HG03432 (cell line): ENCODE measurements around the gene VSIR.

Source experiments
- ATAC-seq: cut with Tn5 transposase; IDR thresholded peaks from one replicate; pipeline ENCODE4 v1.9.1; 2021; ENCODE audit warnings: mild to moderate bottlenecking, moderate library complexity; ENCODE audit not compliant: unreplicated experiment

The VSIR gene

DNA sequence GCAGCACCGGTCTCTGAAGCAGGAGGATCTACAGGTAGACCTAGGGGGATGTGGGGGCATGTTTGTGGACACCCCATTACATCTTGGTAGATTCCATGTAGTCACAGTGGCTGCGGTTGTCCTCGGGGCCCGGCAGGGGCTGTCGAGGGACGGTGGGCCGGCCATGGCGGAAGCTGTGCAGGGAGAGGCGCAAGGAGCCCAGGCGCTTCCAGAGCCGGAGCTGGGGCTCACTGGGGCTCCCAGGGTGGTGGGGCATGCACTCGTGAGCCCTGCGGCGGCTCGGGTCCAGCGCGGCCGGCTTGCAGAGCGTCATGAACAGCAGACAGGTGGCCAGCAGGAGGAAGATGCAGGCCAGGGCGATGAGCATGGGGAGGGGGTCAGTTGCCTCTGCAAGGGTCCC, 57.5 kb downstream of the VSIR start:
- no peak for ATAC-seq

DNA sequence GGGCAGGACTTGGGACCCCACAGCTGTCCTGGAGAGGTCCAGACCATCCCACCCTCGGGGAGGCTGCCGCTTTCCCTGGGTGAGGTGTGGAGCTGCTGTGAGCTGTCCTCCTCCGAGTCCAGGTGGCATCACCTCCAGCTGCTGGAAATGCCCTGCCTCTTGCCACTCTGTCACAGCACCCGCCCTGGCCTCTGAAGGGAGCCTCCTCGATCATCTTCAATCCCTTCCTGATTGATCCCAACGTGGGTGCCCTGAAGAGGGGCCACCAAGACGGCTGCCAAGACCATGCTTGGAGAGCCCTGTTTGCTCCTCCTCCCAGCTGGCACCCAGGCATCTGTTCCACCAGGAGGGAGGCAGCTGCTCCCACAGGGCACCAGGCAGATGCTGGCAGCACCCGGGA, 58.3 kb downstream of the VSIR start:
- ATAC-seq: no peak

DNA sequence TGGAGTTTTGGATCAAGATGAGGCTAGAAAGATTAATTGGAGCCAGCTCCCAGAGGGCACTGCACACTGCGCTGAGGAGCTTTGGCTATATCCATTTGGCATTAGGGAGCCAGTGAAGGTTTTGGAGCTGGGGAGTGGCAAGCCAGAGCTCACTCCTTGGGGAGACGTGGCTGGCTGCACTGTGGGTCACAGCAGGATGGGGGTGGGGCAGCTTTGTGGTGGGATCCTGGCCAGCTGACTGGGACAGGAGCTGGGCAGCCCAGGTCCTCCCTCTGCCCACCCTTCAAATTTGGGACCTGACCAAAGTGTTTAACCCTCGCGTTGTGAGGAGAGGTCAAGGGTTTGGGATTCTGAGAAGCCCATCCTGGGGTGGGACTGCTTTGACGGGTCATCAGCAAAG, 58.7 kb downstream of the VSIR start:
- no peak for ATAC-seq

DNA sequence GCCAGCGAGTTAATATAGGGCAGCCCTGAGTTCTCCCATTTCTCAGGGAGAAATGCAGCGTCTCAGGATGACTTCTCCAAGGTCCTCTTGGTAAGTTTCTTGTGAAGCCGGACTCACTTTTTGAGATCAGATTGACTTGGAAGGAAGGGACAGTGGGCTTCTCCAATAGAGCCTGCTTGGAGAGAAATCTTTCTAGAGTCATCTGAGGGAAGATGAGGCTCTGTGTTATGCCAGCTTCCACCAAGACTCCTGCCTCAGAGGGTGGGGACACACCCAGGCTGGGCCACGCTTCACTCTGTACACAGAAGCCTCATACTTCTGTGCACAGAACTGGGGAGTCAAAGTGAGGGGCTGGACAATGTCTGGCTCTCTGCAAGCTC, 59.3 kb downstream of the VSIR start:
- no peak for ATAC-seq

DNA sequence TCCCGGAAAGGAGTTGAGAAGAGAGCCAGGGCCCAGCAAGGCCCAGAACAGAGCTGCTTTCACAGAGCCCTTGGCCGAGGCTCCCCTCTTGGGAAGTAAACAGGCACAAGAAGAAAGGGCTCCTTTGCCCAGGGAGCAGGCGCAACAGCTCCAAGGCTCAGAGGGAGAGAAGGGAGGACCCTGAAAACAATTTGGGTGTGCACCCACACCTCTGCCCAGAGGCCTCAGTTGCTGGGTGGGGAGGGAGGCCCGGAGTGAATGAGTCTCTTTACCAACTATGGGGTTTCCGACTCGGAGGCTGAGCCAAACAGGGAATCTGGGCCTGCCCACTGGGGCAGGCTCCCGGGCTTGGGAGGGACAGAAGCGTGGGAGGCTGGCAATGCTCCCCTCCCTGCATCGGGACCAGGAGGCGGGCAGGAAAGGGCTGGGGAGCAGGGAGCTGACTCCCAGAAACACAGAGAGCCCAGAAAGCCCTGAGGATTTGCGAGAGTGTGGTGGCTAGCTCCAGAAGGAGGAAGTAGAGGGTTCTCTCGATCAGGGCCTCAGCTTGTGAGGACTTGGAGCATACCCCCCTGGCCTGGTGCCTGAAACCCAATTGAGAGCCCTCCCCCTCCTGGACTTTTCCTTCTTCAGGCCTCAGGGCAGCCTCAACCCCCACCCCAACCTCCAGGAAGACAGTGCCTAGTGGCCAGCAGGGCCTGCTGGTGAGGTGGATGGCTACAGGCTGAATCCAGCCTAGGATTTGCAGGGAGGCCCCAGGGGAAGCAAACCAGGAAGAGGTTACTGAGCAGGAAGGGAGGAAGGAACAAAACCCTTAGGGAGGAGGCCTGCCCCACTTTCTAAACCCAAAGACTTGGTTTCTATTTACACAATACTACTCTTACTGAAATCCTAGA, 59.9 kb downstream of the VSIR start:
- no peak for ATAC-seq

DNA sequence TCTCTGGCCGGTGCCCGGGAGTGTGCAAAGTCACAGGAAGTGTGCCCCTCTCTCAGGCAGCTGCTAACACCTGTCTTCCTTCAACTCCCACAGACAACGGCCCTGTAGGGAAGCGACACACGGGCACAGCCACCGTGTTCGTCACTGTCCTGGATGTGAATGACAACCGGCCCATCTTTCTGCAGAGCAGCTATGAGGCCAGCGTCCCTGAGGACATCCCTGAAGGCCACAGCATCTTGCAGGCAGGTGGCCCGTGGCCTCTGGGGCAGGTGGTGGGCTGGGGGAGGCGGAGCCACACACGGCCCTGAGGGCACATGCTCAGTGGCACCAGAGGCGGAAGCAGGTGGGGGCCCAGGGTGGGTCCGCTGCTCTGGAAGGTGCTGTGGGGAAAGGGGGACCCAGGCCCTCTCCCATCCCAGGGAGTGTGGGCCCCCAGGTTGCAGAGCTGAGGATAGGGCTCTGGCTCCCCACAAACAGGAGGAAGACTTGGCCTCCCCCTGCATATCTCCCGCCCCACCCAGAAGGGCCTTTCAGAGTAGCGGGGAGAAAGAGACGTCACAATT, 60.7 kb downstream of the VSIR start:
- no peak for ATAC-seq

DNA sequence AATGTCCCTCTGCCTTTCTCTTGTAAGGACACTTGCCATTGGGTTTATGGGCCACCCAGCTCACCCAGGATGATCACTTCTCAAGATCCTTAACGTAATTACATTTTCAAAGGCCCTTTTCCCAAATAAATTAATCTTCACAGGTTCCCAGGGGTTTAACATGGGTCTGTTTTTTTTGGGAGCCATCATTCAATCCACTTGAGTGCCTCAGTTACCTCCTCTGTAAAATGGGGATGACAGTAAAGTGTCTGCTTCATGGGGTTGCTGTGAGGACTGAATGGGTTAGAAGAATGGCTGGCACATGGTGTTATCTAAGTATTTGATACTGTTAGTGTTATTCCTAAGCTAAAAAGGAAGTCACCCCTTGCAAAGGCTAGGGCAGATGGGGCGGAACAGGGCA, 61.1 kb downstream of the VSIR start:
- no peak for ATAC-seq

DNA sequence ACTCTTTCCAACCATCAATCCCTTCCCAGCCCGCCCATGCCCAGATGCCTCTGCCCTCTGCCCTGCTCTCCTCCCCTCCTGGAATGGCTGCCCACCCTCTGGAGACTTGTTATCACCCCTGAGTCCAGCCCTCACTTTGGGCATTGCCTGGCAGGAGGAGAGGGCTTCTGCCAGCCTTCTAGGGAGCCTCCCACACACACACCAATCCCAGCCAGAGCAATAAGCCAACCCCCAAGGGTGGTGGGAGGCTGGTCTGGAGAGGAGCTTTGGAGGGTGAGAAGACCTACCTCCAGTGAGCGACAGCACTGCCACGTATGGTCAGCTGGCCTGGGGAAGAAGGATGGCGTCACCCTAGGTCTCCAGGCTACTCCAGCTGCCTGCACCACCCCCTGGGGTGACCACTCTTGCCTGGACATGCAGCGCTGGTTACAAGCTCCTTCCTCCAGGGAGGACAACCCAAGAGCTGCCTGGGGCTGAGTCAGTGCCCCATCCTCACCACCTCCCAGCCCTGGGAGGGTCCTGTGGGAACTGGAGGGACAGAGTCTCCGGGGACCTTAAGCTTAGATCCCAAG, 62.2 kb downstream of the VSIR start:
- ATAC-seq: no peak

DNA sequence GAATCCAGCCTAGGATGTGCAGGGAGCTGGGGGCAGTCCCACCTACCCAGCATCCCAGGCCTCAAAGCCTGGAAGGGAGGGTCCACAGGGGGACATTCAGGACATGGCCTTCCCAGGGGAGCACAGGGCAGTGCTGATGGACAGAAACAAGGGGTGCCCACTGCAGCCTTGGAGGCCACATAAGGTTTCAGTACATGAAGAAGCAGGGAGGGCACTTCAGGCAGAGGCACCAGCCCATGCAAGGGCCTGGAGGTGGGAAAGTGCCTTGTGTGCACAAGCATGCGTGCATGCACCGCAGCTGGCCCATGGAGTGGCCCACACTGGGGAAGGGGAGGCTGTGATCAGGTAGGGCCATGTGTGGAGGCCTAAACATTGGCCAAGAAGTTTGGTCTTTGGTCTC, 62.8 kb downstream of the VSIR start:
- no peak for ATAC-seq

DNA sequence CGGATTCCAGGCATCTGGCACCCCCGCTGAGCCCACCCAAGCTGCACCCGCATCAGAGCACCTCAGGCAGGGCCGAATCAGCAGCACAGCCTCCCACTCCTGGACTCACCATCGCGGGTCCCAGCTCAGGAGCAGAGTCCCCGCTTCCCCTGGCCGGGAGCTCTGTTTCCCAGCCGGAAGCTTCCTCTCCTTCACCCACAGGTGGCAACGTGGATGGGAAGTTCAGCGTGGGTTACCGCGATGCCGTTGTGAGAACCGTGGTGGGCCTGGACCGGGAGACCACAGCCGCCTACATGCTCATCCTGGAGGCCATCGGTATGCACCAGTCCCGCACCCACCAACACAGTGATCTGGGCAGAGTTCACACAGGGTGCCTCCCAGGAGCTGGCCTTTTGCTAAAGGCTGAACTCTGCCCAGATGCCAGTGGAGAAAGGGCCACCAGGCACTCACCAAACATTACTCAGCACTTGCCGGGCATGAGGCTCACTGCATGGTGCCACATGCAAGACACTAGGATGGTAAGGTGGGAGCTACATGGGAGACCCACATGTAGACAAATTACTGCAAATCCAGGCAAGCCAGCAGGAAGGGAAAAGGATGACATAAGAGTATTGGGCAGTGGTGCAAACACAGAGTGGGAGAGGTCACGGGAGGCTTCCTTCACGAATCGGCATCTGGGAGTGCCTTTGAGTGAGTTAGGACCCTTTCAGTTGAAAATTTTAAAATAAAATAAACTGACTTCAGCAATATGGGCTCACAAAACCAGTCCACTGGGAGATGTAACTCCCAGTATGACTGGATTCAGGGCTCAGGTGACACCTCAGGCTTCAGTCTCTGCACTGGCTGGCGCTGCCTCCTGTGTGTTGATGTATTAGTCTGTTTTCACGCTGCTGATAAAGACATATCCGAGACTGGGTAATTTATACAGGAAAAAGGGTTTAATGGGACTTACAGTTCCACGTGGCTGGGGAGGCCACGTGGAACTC, 64.1 kb downstream of the VSIR start:
- ATAC-seq: no peak

DNA sequence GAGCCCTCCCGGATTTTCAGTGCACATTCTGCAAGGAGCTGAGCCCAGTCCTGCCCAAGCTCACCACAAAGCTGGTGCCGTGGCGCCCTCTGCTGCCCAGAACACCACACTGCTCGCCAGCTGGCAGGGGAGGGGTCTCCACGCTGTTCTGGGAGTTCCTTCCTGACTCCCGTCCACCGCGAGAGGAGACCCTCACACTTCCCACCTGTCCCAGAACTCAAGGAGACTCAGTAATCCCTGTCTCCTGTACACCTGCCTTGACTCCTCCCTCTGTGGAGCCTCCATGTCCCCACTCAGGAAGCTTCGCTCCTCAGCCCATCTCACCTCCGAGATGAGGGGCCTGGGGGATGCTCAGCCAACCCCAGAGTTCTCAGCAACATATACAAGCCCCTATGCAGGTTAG, 65.0 kb downstream of the VSIR start:
- no peak for ATAC-seq

DNA sequence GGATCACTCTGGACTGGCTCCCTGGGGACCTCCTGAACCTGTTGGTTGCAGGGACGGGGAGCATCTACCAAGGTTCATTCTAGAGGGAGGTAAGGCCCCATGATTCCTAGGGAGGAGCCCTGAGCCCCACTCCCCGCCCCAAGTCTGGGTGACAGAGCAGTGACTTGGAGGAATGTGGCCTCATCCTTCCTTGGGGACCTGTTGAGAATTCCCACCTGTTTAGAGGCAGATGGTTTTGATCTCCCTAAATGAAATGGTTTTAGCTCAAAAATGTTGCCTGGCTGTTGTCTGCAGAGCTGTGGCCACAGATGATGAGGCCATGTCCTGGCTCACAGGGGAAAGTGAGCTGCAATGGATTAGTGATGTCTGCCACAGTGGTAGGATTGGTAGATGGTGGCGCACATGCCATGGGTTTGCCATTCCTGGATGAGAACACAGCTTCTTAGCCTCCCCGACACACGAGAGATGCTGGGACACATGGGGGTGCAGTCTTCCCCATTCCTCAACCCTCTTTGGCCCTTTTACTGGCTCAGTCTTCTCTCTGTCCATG, 66.0 kb downstream of the VSIR start:
- no peak for ATAC-seq

DNA sequence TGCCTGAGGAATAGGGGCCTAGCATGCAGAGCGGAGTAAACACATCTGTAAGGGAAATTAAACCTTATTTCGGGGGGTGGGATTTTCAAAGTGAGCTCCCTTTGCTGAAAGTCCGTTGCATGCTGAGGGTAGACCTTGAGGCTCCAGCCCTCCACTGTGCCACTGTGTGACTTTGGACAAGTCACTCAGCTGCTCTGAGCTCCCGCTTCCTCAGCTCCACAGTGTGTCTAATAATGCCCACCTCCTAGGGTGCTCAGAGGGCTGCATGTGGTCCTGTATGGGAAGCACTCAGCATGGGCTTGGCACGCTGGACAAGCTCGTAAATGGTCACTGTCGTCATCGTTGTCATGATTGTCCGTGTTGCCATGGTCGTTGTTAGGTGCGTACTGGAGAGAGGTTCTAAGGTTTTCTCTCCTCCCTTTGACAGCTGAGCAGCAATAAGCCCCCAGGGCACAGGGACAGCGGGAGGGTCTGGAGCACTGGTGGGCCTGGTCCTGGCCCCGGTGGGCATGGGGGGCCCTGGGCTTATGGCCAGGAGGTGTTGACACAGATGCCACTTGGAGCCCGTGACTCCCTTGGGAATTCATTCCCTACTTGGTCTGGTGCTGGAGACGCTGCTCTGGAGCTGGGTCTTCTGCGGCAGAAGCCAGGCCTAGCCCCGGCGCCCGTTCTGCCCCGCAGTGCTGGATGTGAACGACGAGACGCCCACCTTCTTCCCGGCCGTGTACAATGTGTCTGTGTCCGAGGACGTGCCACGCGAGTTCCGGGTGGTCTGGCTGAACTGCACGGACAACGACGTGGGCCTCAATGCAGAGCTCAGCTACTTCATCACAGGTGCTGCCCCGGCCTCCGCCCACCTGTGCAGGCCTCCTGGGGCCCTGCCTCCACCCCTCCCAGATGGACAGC, 66.9 kb downstream of the VSIR start:
- ATAC-seq: no peak

DNA sequence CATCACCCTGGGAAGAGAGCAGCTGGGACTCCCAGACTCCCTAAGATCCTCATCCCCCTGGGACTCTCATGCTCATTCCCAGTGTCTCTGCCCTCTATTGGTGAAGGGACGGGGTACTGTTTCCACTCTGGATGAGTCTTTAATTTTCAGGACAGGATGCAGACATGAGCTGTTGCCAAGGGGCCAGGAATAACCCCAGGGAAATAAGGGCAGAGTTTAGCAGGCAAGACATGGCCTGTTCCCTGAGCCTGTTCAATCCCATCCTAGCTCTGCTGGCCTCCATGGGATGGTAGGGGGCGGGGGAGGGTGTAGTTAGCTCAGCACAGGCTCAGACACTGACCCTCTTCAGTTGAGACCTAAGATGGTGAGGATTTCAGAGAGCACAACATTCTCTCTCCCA, 67.7 kb downstream of the VSIR start:
- no peak for ATAC-seq

DNA sequence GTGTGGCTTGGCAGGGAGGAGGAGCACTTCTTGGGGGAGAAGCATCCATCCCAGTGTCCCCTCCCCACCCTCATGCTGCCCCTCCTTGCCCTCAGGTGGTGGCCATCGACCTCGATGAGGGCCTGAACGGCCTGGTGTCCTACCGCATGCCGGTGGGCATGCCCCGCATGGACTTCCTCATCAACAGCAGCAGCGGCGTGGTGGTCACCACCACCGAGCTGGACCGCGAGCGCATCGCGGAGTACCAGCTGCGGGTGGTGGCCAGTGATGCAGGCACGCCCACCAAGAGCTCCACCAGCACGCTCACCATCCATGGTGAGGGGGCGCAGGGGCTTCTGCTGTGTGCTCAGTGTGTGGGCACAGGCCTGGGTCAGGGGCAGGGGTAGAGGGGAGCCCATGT, 68.5 kb downstream of the VSIR start:
- ATAC-seq: no peak

DNA sequence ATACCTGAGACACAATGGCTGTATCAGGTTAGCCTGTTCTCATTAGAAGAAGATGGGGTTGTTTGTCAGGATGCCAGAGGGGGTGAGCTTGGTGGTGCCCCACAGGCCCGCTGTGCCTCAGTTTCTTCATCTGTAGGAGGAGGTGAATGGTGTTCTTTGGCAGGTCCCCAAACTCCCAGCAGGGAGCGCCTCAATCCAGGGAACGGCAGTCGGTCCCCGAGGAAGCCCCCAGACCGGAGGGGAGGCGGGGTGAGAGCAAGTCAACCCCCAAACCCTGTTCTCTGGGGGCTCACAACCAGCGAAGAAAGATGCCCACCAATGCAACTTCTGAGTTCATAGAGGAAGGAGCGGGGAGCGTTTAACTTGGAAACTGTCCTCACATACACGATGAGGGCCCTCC, 69.7 kb downstream of the VSIR start:
- ATAC-seq: no peak

DNA sequence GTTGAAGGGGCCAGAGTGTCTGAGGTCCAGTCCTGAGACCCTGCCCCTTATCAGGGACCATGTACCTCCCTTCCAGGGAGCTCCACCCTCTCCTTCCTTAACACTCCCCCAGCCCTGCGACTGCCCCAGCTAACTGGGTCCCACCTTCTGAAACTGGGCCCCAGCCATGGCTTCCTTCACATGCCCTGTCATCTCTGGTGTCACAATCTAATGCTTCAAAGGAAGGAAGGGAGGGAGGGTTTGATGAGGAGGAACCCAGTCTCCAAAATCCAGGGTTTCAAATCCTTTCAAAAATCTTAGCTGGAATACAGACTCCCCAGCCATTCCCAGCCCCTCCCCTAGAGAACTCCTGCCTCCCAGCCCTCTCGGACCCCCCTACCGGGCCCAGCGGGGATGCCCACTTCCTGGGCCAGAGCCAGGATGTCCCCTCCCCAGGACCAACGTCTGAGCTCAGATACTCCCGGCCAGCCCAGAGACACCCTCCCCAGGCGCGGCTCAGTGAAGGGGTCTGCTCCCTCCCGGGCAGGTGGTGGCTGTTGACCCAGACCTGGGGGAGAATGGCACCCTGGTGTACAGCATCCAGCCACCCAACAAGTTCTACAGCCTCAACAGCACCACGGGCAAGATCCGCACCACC, 71.7 kb downstream of the VSIR start:
- no peak for ATAC-seq

DNA sequence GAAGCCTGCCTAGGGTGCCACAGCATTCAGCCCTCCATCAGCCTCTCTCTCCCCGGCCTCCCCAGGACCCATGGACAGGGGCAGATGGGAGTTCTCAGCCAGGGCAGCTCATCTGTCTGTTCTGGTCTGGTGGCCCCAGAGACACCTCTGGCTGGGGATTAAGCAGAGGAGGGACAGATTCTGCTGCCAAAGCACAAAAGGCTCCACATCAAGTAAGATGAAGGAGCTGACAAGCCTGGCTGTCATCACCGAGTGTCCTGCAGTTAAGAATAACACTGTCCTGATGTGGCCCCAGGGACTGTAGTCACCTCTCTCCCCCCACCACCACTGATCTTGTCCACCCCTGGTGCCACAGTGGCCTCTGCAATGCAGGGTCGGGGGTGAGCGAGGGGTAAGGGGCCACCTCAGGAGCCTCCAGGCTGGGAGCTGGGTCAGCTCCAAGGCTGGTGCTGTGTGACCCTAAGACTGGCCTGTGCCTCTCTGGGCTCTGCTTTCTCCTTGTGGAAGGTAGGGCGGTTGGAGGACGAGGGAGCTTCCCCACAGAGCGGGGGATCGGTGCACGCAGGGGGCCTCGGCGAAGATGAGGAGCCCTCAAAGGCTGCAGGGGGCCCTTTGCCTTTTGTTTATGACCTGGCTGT, 72.5 kb downstream of the VSIR start:
- ATAC-seq: no peak

DNA sequence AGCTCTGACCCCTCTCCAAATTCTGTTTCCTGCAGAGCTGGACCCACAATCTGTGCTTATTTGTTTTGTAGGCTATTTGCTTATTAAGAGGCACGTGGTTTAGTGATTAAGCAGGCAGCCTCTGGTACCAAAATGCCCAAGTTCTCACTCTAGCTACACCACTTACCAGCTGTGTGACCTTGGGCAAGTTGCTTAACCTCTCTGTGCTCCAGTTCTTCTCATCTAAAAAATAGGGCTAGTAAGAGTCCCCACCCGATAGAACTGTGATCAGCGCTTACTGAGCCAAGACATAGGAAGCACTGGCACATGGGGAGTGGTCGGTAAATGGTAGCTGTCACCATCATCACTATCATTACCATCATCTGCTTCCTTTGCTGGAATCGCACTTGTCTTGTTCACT, 74.6 kb downstream of the VSIR start:
- no peak for ATAC-seq
